Measurements from ENCODE around the gene SALL3. TPM values are rescaled to one million over a fixed set of nuclear protein-coding genes. Genes with fewer than 3 reads are reported as not detected.
A peak's percentile ranks its signal among the peaks of the same experiment; 100 is the strongest.

SALL3 gene
- total RNA-seq, 4 donors from 2014 or later, result 0.16 TPM; not detected in 3

DNA sequence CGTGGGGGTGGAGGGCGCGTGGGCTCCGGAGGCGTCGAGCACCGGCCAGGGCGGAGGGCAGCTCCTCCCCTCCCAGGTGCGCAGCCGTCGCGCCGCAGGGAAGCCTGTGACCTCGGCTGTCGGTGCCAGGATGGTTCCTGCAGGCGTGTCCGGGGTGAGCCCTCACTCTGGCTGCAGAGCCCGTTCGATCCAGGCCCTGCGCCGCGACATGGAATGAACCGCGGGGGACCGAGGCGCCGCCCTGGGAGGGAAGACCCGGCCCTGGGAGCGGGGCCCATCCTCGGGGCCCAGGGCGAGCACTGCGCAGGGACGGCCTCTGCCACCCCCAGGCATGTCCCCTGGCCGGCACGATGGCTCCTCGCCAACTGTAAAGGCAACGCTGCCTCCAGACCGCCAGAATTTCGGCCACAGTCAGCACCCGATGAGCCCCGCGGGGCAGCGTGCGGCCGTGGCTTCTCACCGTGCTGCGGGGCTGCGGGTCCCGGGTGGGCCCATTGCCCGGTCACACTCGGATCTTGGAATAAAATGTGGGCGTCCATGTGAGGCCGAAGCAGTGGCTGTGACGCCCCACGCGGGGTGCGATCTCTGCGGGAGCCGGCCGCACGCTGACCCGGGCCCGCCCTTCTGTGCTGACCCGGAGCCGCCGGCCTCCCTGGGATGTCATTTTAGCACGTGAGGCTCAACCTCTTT is 26.6 kb downstream of the SALL3 start:
- no peak for TF ChIP-seq CTCF (IDR thresholded peaks at IDR 0.05)
- TF ChIP-seq POLR2A (IDR thresholded peaks at IDR 0.05), result no peak
- 88 to 89% methylated on average over 46 to 56 of the region's 67 CpGs for WGBS, 2 donors
- intact Hi-C loops (cut with DNase I; ENCODE audit: low total_unique reads), result loop anchor here (2.0 kb wide), 1 partner anchor 77 kb away; no protein-coding TSS in a partner anchor
- no peak overlapping the region for H3K4me3 ChIP-seq (ENCODE audit: low read depth, poor library complexity, severe bottlenecking)
- no peak for DNase-seq (ENCODE audit: low spot score in 2 of 2)

DNA sequence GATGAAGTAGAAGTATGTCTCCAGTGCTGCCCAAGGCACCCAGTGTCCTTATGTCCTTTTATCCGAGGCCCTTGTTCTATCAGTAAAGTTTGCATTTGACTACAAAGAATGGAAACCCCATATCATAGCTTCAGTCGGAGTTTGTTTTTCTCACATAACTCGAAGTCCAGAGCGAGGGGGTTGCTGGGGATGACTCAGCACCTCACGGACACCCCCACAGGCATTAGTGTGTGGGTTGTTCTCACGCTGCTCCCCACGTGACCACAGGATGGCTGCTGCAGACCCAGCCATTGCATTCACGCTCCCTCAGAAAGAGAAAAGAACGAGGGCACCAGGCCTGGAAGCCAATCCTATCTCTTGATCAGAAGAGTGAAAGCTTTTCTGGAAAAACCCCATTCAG is 27.8 kb downstream of the SALL3 start:
- intact Hi-C loops (cut with DNase I; ENCODE audit: low total_unique reads), result loop anchor here (2.0 kb wide), 1 partner anchor 79 kb away; no protein-coding TSS in a partner anchor
- no peak overlapping the region for H3K4me3 ChIP-seq (ENCODE audit: low read depth, poor library complexity, severe bottlenecking)
- 88% methylated on average over 9 of the region's 9 CpGs for WGBS, 2 donors
- DNase-seq (ENCODE audit: low spot score in 2 of 2), result no peak
- no peak for TF ChIP-seq POLR2A (IDR thresholded peaks at IDR 0.05)
- no peak for TF ChIP-seq CTCF (IDR thresholded peaks at IDR 0.05)

GRCh38 chr18:79008356-79008940 is 28.8 kb downstream of the SALL3 start:
- no peak for TF ChIP-seq POLR2A (IDR thresholded peaks at IDR 0.05)
- no peak for TF ChIP-seq CTCF (IDR thresholded peaks at IDR 0.05)
- H3K4me3 ChIP-seq (ENCODE audit: low read depth, poor library complexity, severe bottlenecking), result no peak overlapping the region
- intact Hi-C loops (cut with DNase I; ENCODE audit: low total_unique reads), result no loop called here
- WGBS, 2 donors, result 92 to 94% methylated on average over 12 to 21 of the region's 21 CpGs
- peak in 1 of 2 donors; percentile 63 for DNase-seq (ENCODE audit: low spot score in 2 of 2)

DNA sequence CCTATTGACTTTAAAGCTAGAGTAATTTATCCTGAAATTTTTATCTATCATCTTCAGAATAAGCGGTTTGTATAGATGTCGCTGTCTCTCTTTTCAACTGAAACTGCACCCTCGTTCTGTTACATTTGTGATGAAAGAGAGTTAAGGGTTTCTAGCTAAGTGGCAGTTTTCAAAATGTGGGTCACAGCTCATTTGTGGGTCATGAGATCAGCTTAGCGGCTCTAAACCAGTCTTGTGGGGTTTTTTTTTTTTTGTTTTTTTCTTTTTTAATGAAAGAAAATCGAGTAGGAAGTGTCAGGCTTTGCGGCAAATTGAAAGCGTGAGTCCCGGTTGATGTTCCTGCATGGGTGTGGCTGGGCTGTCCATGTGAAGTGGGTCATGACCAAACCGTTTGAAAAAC is 31.2 kb downstream of the SALL3 start:
- intact Hi-C loops (cut with DNase I; ENCODE audit: low total_unique reads), result no loop called here
- H3K4me3 ChIP-seq (ENCODE audit: low read depth, poor library complexity, severe bottlenecking), result no peak overlapping the region
- TF ChIP-seq CTCF (IDR thresholded peaks at IDR 0.05) (no peak), POLR2A (IDR thresholded peaks at IDR 0.05) (no peak)
- peak in 1 of 2 donors; percentile 37 for DNase-seq (ENCODE audit: low spot score in 2 of 2)
- WGBS, 2 donors, result 77 to 80% methylated on average over 9 of the region's 9 CpGs

DNA sequence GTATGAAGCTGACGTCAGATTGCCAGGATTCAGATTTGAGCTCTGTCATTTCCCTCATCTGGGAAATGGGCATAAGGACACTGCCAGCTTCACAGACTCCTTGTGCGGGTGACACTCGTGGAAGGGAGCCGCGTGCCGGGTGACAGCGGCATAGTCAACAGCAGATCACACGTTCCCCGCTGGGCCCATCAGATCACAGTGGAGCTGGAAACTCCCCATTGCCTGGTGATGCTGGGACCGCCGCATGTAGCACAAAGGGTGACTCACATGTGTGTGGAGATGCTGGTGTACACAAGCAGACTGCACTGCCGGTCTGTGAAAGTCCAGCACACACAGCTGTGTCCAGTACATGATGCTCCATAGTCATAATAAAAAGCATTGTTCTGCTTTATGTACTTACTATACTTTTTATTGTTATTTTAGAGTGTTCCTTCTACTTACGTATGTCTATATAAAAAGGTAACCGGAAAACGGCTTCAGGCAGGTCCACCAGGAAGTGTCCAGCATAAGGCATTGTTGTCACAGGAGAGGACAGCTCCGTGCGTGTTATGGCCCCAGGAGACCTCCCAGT is 31.8 kb downstream of the SALL3 start:
- peak in 1 of 2 donors; percentile 71 for DNase-seq (ENCODE audit: low spot score in 2 of 2)
- H3K4me3 ChIP-seq (ENCODE audit: low read depth, poor library complexity, severe bottlenecking), result no peak overlapping the region
- TF ChIP-seq POLR2A (IDR thresholded peaks at IDR 0.05) (no peak), CTCF (IDR thresholded peaks at IDR 0.05) (no peak)
- WGBS, 2 donors, result 83 to 84% methylated on average over 17 of the region's 17 CpGs
- intact Hi-C loops (cut with DNase I; ENCODE audit: low total_unique reads), result no loop called here

Measured in lower leg skin (tissue), 4 donors.